ENCODE data around the gene GULP1. TPM values are rescaled to one million over a fixed set of nuclear protein-coding genes. Genes with fewer than 3 reads are reported as not detected.

The GULP1 gene
- total and polyA plus RNA-seq, 2 experiments from 2014 or later: 94.6 to 181 TPM

GRCh38 chr2:188610050-188610444 lies 318.4 kb downstream of the GULP1 start (continued):
- no peak for TF ChIP-seq REST (IDR thresholded peaks at IDR 0.05; ENCODE audit: unreplicated experiment)
- TF ChIP-seq CTCF (conservative IDR thresholded peaks at IDR 0.05; ENCODE audit: low read depth in 2 of 2): no peak
- TF ChIP-seq ETS1 (IDR thresholded peaks at IDR 0.05): no peak
- no peak for TF ChIP-seq EZH2 (IDR thresholded peaks at IDR 0.05; ENCODE audit: low read depth, unreplicated experiment)
- TF ChIP-seq ZNF114 (CRISPR knock-in tag; IDR thresholded peaks at IDR 0.05): no peak

- H3K36me3 Mint-ChIP-seq (ENCODE audit: low read depth): peaks cover 2% of the 10 kb centered on the region; the same call in 1 of the 3 replicates
- no peak overlapping the region for H3K4me2 ChIP-seq
- no peak overlapping the region for H3K27ac Mint-ChIP-seq
- TF ChIP-seq CTCF (conservative IDR thresholded peaks at IDR 0.05; ENCODE audit: low read depth in 2 of 2) (no peak), ETS1 (IDR thresholded peaks at IDR 0.05) (no peak)
- no peaks in the 10 kb centered on the region for H3F3A ChIP-seq (replicated peaks; ENCODE audit: low read depth)
- no peaks in the 10 kb centered on the region for H3K27me3 Mint-ChIP-seq (ENCODE audit: insufficient read depth, low read depth, poor library complexity)
- no peaks in the 10 kb centered on the region for H3K36me3 ChIP-seq (ENCODE audit: insufficient read depth)
- no peak overlapping the region for H2AFZ ChIP-seq
- DNase-seq (ENCODE audit: low spot score): no peak
- no peak for ATAC-seq
- H3K4me3 ChIP-seq: no peak overlapping the region
- H3K27me3 ChIP-seq (ENCODE audit: insufficient read depth): no peaks in the 10 kb centered on the region
- H4K20me1 ChIP-seq (replicated peaks; ENCODE audit: insufficient read depth): no peaks in the 10 kb centered on the region
- H3K79me2 ChIP-seq (replicated peaks; ENCODE audit: insufficient read depth): no peaks in the 10 kb centered on the region
- no peaks in the 10 kb centered on the region for H3K9me2 ChIP-seq (ENCODE audit: insufficient read depth)
- H3K4me3 Mint-ChIP-seq: no peak overlapping the region
- H3K4me1 ChIP-seq (ENCODE audit: insufficient read depth): no peaks in the 10 kb centered on the region
- peaks cover 5% of the 10 kb centered on the region; the same call in 1 of the 3 replicates for H3K9me3 Mint-ChIP-seq
- H3K4me1 Mint-ChIP-seq: no peaks in the 10 kb centered on the region
- H3K27ac ChIP-seq (ENCODE audit: low read depth): no peak overlapping the region
Measured at GRCh38 chr2:188610827-188611226, 319.2 kb downstream of the GULP1 start.

All from GM23338 (cell line).